ENCODE results near the gene GALM. TPM values are rescaled to one million over a fixed set of nuclear protein-coding genes. Genes with fewer than 3 reads are reported as not detected.

GALM gene
- total and polyA plus RNA-seq, 2 of the 8 experiments (the other 6 are each of a cell fraction or from before 2014, with no cell fraction given): 9.9 to 13.1 TPM

GRCh38 chr2:38735999-38736320 is 70.0 kb downstream of the GALM start:
- WGBS, 2 experiments (ENCODE audit: extremely low coverage in 1 of 2, insufficient coverage in 1 of 2, insufficient read length in 1 of 2, insufficient replicate concordance in 2 of 2, low coverage in 1 of 2, low lambda C conversion rate in 2 of 2, missing lambda C conversion rate in 1 of 2): 72% methylated on average over 4 of the region's 4 CpGs; no CpG with 5 or more reads in 1 of the 2 experiments
- peaks cover 0 to 19% (median 5%) of the 10 kb centered on the region in 4 experiments; a peak in 5 of 8 replicates for H3K36me3 ChIP-seq (ENCODE audit: control insufficient read depth in 2 of 4, insufficient read depth in 4 of 4, low read length in 3 of 4)
- no peaks in the 10 kb centered on the region for H3K79me2 ChIP-seq (ENCODE audit: control insufficient read depth in 1 of 2, insufficient read depth in 2 of 2, low read length in 2 of 2)
- no peak overlapping the region for H3K4ac ChIP-seq (replicated peaks; ENCODE audit: insufficient read length, low read depth, low read length)
- H3K56ac ChIP-seq (replicated peaks; ENCODE audit: insufficient read length, low read depth, low read length): no peak overlapping the region
- H3K23me2 ChIP-seq (ENCODE audit: low read depth, low read length): no peaks in the 10 kb centered on the region
- H2BK12ac ChIP-seq (ENCODE audit: low read depth, low read length): no peak overlapping the region
- DNase-seq (ENCODE audit: low read depth in 1 of 2, low spot score in 2 of 2): no peak
- H2BK15ac ChIP-seq (ENCODE audit: low read length): no peak overlapping the region
- FAIRE-seq: no peak
- H2AK5ac ChIP-seq (ENCODE audit: low read depth, low read length): no peak overlapping the region
- H3K27me3 ChIP-seq (replicated peaks in 1 of 4; ENCODE audit: control insufficient read depth in 3 of 4, extremely low read depth in 1 of 4, insufficient read depth in 3 of 4, low read length in 3 of 4): no peaks in the 10 kb centered on the region
- H3K9me3 ChIP-seq (ENCODE audit: insufficient read depth in 2 of 2, low read depth in 1 of 2, low read length in 1 of 2): no peaks in the 10 kb centered on the region
- no peak overlapping the region for H3K4me3 ChIP-seq (ENCODE audit: extremely low read depth in 1 of 4, insufficient read depth in 2 of 4, low read depth in 3 of 4, low read length in 4 of 4)
- H4K8ac ChIP-seq (ENCODE audit: extremely low read depth, insufficient read depth, low read length): no peak overlapping the region
- no peak overlapping the region for H3K9ac ChIP-seq (replicated peaks in 1 of 4; ENCODE audit: extremely low read depth in 1 of 4, low read depth in 3 of 4, low read length in 3 of 4)
- no peak overlapping the region for H3K23ac ChIP-seq (ENCODE audit: insufficient read length)
- ChIA-PET CTCF (ENCODE audit: partially characterized antibody) (interaction anchor here (0.7 to 7.8 kb wide), 7 partner anchors 8 to 180 kb away, joined by 3 to 56 read pairs (median 5); no protein-coding TSS in a partner anchor), POLR2A (ENCODE audit: partially characterized antibody) (interaction anchor here (20.6 to 24.3 kb wide), 2 partner anchors 12 to 132 kb away, joined by 334 to 486 read pairs; partner anchors contain the start of genes HNRNPLL and SRSF7)
- H3K4me2 ChIP-seq (ENCODE audit: insufficient read depth in 1 of 2, low read depth in 2 of 2, low read length in 2 of 2): no peak overlapping the region
- H3K4me1 ChIP-seq (replicated peaks in 1 of 4; ENCODE audit: control insufficient read depth in 3 of 4, insufficient read depth in 4 of 4, low read length in 3 of 4): peaks cover 0 to 7% (median 1%) of the 10 kb centered on the region in 4 experiments; a peak in 4 of 7 replicates
- no peak overlapping the region for H4K91ac ChIP-seq (replicated peaks; ENCODE audit: insufficient read length, low read length)
- H2AFZ ChIP-seq (ENCODE audit: low read length): no peak overlapping the region
- H2BK120ac ChIP-seq (replicated peaks; ENCODE audit: low read depth, low read length): no peak overlapping the region
- H2BK5ac ChIP-seq (ENCODE audit: low read depth, low read length): no peak overlapping the region
- H2BK20ac ChIP-seq (ENCODE audit: low read length): no peak overlapping the region
- H3K27ac ChIP-seq (ENCODE audit: low read depth, low read length): no peak overlapping the region
- no peaks in the 10 kb centered on the region for H3K79me1 ChIP-seq (ENCODE audit: low read depth, low read length)
- peaks cover 0 to 1% of the 10 kb centered on the region in 2 experiments for H4K20me1 ChIP-seq (replicated peaks in 1 of 2; ENCODE audit: control insufficient read depth in 1 of 2, insufficient read depth in 2 of 2, low read length in 2 of 2)
- H4K5ac ChIP-seq (ENCODE audit: insufficient read length, low read depth, low read length): no peak overlapping the region
- no peak overlapping the region for H3K14ac ChIP-seq (ENCODE audit: insufficient read length)
- no peak overlapping the region for H3K18ac ChIP-seq (ENCODE audit: extremely low read depth, low read length)
- no peak for TF ChIP-seq TEAD4 (IDR thresholded peaks at IDR 0.05; ENCODE audit: low read depth, low read length)
- TF ChIP-seq EP300 (IDR thresholded peaks at IDR 0.05; ENCODE audit: borderline replicate concordance in 1 of 2, low read depth in 2 of 2, low read length in 2 of 2): no peak
- no peak for TF ChIP-seq MAFK (IDR thresholded peaks at IDR 0.05; ENCODE audit: low read depth, low read length)
- no peak for TF ChIP-seq CHD1 (IDR thresholded peaks at IDR 0.05; ENCODE audit: low read depth, low read length)
